LNCaP clone FGC (cell line): ENCODE data around the gene LYRM4.

ENCODE experiments used
- DNase-seq: peaks from one replicate; pipeline ENCODE4 v3.0.0-alpha.2; 2011; ENCODE audit warnings: low read depth
- H3K4me3 ChIP-seq: 2 replicates; pipeline ENCODE4 v1.5.1; 2011; ENCODE audit warnings: mild to moderate bottlenecking, low read depth, low read length, control low read depth
- CTCF ChIP-seq: IDR thresholded peaks from 2 replicates; pipeline ENCODE4 v1.5.1; 2012; ENCODE audit warnings: mild to moderate bottlenecking; ENCODE audit not compliant: control insufficient read depth, insufficient read depth; ENCODE audit errors: extremely low read depth

Gene LYRM4

GRCh38 chr6:5282191-5282623 is 21.5 kb upstream of the LYRM4 start:
- no peak for TF ChIP-seq CTCF
- no peak overlapping the region for H3K4me3 ChIP-seq
- DNase-seq = no peak

- no peak for DNase-seq
- no peak overlapping the region for H3K4me3 ChIP-seq
- no peak for TF ChIP-seq CTCF
Observed at GRCh38 chr6:5280920-5281319, 20.2 kb upstream of the LYRM4 start.

- no peak for TF ChIP-seq CTCF
- H3K4me3 ChIP-seq = no peak overlapping the region
- no peak for DNase-seq
Observed at GRCh38 chr6:5279891-5280338, 19.2 kb upstream of the LYRM4 start.

GRCh38 chr6:5278565-5279120 is 17.9 kb upstream of the LYRM4 start:
- no peak for TF ChIP-seq CTCF
- no peak for DNase-seq
- H3K4me3 ChIP-seq = no peak overlapping the region

- no peak for TF ChIP-seq CTCF
- no peak for DNase-seq
- H3K4me3 ChIP-seq = no peak overlapping the region
Observed at GRCh38 chr6:5278047-5278446, 17.3 kb upstream of the LYRM4 start.

- DNase-seq = no peak
- no peak for TF ChIP-seq CTCF
- H3K4me3 ChIP-seq = no peak overlapping the region
Observed at GRCh38 chr6:5277589-5277988, 16.8 kb upstream of the LYRM4 start.

GRCh38 chr6:5276581-5276980 is 15.8 kb upstream of the LYRM4 start:
- TF ChIP-seq CTCF = no peak
- DNase-seq = no peak
- H3K4me3 ChIP-seq = no peak overlapping the region
